GM12874 (cell line): ENCODE measurements around the gene TBC1D13.

ENCODE experiments used
- CTCF ChIP-seq: IDR thresholded peaks from 2 replicates; pipeline ENCODE4 v1.5.1; 2011; ENCODE audit warnings: low read depth, mild to moderate bottlenecking, control low read depth, low read length, moderate library complexity; ENCODE audit not compliant: insufficient read depth

Gene TBC1D13

GRCh38 chr9:128762671-128763449 is 24.2 kb upstream of the TBC1D13 start:
- TF ChIP-seq CTCF = no peak

- no peak for TF ChIP-seq CTCF
These were observed 22.7 kb upstream of the TBC1D13 start for GRCh38 chr9:128764361-128764760.

- TF ChIP-seq CTCF = no peak
These were observed 21.6 kb upstream of the TBC1D13 start for GRCh38 chr9:128765499-128765898.

- no peak for TF ChIP-seq CTCF
These were observed 18.4 kb upstream of the TBC1D13 start for GRCh38 chr9:128768606-128769005.

- TF ChIP-seq CTCF = no peak
These were observed 16.6 kb upstream of the TBC1D13 start for GRCh38 chr9:128770286-128771030.

GRCh38 chr9:128771094-128771721 is 15.8 kb upstream of the TBC1D13 start:
- no peak for TF ChIP-seq CTCF
